Gastrocnemius medialis (tissue), 4 donors: ENCODE data around the gene CTSH.

Source experiments
- POLR2A ChIP-seq, 2 donors: fragments of 450-650 bp; IDR thresholded peaks; one replicate each; pipeline ENCODE4 v1.6.1; 2017; ENCODE audit warnings: antibody characterized with exemption in 2 of 2, mild to moderate bottlenecking in 2 of 2, moderate library complexity in 2 of 2
- TF ChIP-seq, protein P1 (sequence below), 5 experiments: fragments of 450-650 bp in 3 of 5; fragments of 200-600 bp in 2 of 5; sonication (generic) in 2 of 5; IDR thresholded peaks in 4 of 5; conservative IDR thresholded peaks in 1 of 5; 1 replicate in 4 of 5; 2 replicates in 1 of 5; pipeline ENCODE4 v1.5.1; 2016 to 2019; ENCODE audit warnings: antibody characterized with exemption in 5 of 5, mild to moderate bottlenecking in 3 of 5, moderate library complexity in 3 of 5

DNA sequence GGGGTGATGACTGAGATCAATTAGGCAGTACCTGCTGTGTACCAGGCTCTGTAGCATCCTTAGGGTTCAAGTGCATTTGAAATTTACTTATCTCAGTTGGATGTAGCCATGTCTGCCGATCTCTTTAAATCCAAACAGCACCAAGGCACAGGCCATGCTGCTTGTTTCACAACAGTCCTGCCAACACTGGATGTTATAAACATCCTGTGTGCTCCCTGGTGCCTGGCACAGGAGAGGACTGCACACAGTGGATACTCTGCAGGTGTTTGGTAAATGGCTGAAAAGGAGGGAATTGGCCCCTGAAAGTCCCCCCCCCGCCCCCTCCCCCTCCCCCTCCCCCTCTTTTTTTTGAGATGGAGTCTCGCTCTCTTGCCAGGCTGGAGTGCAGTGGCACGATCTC, 27.0 kb downstream of the CTSH start:
- TF ChIP-seq, protein P1, sequence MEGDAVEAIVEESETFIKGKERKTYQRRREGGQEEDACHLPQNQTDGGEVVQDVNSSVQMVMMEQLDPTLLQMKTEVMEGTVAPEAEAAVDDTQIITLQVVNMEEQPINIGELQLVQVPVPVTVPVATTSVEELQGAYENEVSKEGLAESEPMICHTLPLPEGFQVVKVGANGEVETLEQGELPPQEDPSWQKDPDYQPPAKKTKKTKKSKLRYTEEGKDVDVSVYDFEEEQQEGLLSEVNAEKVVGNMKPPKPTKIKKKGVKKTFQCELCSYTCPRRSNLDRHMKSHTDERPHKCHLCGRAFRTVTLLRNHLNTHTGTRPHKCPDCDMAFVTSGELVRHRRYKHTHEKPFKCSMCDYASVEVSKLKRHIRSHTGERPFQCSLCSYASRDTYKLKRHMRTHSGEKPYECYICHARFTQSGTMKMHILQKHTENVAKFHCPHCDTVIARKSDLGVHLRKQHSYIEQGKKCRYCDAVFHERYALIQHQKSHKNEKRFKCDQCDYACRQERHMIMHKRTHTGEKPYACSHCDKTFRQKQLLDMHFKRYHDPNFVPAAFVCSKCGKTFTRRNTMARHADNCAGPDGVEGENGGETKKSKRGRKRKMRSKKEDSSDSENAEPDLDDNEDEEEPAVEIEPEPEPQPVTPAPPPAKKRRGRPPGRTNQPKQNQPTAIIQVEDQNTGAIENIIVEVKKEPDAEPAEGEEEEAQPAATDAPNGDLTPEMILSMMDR (IDR thresholded peaks at IDR 0.05 in 4 of 5, conservative IDR thresholded peaks at IDR 0.05 in 1 of 5): no peak
- no peak for TF ChIP-seq POLR2A (IDR thresholded peaks at IDR 0.05)
